8988T (cell line): ENCODE measurements around the gene CAMK2D.

ENCODE experiments used
- DNase-seq: peaks from one replicate; pipeline ENCODE4 v3.0.0; 2011

Gene CAMK2D

GRCh38 chr4:113504422-113504821 is 257.1 kb downstream of the CAMK2D start:
- DNase-seq: no peak

GRCh38 chr4:113503691-113504090 is 257.8 kb downstream of the CAMK2D start:
- DNase-seq: no peak

DNA sequence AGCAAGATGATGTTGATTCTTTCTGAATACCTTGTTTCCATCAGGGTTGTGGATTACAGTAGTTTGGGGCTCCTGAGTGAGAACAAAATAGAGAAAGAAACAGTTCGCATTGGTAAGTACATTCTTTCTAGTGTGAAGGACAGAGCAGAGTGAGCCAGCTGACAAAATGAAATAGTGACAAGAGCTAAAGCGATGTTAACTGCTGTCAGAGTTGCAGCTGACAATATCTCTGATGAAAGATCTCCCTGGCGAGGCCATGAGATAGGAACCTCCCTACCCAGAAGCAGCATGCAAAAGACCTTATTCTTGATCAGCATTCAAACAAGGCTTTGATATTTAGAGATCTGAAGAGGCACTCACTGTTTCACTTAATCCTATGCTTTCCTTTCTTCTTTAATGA is 258.6 kb downstream of the CAMK2D start:
- DNase-seq: no peak

DNA sequence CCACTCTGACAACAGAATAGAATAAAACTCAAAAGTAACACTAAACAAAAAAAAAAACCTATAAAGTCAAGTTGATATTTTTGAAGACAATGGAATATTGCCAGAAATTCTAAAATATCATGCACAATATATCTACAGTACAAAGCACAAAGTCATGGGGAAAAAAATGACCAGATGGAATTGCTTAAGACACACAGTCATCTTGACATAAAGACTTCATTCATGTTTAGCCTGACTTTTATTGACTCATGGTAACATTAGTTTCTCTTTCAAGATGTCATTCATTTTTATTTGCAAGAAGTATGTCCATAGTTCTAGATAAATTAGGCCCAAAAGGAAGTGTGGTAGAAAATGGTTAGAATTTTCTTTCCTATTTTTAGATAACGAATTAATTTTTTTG is 259.1 kb downstream of the CAMK2D start:
- no peak for DNase-seq

DNA sequence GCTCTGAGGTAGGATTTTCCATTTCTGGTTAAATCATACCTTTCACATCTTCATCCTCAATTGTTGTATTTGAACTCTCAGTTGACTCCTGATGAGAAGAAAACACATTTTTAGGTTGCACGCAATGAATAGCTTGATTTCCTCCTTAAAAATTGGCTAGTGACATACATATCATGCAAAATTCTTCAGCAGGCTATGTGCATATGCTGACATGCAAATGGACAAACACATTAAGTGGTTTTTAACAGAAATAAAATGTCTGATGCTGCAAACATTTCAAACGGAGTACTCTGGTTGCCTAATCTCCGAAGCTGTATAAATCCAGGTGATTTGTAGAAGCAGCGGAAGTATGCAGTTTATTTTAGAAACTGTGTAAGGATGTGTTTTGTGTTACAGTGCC is 261.1 kb downstream of the CAMK2D start:
- no peak for DNase-seq

GRCh38 chr4:113499696-113500095 is 261.8 kb downstream of the CAMK2D start:
- no peak for DNase-seq

GRCh38 chr4:113499166-113499565 is 262.4 kb downstream of the CAMK2D start:
- DNase-seq: no peak

GRCh38 chr4:113497154-113497884 is 264.2 kb downstream of the CAMK2D start:
- no peak for DNase-seq

- DNase-seq: no peak
These were observed 264.8 kb downstream of the CAMK2D start for GRCh38 chr4:113496698-113497097.

DNA sequence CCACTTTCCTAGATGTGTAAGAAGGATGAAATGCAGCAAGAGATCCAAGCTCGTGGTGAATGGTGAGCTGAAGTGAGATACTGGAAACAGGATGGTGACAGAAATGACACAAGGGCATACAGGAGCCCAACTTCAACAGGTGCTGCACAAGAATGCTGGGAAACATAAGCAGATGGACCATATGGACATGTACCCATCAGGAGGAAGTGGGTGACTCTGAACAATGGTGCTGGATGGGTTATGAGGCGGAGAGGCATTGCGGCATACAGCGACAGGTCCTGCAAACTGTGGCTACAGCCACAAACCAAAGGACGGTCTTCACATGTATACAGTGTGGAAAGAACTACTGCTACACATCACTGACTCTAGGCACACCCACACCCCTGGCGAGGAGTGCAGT is 265.7 kb downstream of the CAMK2D start:
- DNase-seq: no peak

GRCh38 chr4:113483131-113483530 is 278.4 kb downstream of the CAMK2D start:
- DNase-seq: no peak

DNA sequence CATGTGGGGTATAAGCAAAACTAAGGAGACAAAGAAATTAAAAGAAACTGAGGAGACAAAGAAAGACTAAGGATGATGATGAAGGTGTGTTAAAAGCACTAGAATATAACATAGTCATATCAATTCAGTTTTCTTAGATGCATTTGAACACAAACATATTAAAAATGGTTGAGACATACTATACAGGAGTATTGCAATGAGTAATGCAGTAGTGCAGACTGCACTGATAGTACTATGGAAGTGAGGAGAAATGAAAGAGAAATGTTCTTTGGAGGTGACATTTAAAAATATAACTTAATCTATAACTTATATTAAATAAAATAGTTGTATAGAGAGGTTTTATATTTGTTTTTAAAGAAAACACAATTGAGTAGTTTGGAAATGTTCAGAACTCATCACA is 279.2 kb downstream of the CAMK2D start:
- no peak for DNase-seq

DNA sequence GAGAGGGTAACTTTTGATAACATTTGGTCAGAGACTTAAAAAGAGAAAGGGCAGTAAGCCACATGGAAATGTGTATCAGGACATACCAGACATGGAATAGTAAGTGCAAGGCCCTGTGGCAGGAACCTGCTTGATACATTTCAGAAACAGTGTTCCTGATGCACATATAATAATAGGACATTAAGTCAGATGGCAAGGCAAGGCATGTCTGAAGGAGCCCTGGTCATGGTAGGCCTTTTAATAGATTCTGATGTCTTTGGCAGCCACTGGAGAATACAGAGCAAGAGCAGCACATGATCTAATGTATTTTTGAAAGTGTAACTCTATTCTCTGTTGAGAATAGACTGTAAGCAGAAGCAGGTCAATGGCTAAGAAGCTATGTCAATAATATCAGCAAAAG is 279.7 kb downstream of the CAMK2D start:
- DNase-seq: no peak

GRCh38 chr4:113480109-113480508 is 281.4 kb downstream of the CAMK2D start:
- DNase-seq: no peak

- DNase-seq: no peak
These were observed 283.5 kb downstream of the CAMK2D start for GRCh38 chr4:113478032-113478431.

GRCh38 chr4:113476800-113477199 is 284.7 kb downstream of the CAMK2D start:
- DNase-seq: no peak

DNA sequence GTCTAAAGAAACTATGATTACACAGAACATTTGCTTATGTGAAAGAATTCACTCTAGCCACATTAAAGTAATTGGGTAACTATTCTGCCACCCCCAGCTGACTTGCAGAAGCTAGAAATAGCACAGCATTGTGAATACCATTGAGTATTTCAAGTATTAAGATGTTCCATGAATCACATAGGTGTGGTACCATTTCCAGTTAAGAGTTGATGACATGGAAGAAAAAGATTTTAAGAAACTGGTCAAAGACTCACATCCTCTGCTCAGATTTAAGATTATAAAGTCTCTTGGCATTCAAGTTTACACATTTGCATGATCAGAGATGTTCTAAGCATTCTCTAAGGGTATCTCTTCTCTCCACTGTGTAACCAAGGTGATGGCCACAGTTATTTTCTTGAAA is 287.5 kb downstream of the CAMK2D start:
- no peak for DNase-seq

- no peak for DNase-seq
These were observed 288.7 kb downstream of the CAMK2D start for GRCh38 chr4:113472864-113473263.

- DNase-seq: no peak
These were observed 290.2 kb downstream of the CAMK2D start for GRCh38 chr4:113471146-113471860.

DNA sequence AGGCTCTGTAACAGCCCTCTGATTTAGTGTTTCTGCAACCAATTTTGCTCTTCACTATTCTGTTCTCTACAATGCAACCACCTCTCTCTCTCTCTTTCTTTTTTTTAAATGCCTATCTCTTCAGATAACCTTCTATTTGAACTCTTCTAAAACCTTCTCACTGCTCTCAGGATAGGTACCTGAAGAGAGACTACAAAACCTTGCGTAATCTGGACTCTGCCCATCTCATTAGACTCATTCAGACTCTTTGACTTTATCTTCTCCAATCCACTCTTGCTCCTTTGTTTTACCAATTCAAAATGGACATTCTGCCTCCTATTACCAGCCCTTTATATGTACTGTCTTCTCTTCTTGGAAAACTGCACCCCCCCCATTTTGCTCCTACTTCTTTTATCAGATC is 291.6 kb downstream of the CAMK2D start:
- DNase-seq: no peak

DNA sequence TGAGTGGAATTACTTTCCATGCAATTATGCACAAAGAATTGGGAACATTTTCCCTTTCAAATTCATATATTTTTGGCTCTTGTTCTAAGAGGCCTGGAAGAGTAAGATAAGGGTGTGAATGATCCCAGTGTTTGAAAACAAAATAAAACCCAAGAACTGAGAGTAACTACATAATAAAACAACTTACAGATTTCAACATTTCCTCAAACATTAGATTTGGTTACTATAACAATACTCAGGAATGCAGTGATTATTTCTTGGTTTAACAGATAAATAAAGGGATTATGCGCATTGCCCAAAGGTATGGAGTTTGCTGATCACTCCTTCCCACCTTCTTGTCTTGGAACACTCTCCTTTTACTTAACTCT is 292.5 kb downstream of the CAMK2D start:
- DNase-seq: no peak

GRCh38 chr4:113468165-113469022 is 293.1 kb downstream of the CAMK2D start:
- DNase-seq: no peak

- DNase-seq: no peak
These were observed 294.0 kb downstream of the CAMK2D start for GRCh38 chr4:113467581-113467980.

DNA sequence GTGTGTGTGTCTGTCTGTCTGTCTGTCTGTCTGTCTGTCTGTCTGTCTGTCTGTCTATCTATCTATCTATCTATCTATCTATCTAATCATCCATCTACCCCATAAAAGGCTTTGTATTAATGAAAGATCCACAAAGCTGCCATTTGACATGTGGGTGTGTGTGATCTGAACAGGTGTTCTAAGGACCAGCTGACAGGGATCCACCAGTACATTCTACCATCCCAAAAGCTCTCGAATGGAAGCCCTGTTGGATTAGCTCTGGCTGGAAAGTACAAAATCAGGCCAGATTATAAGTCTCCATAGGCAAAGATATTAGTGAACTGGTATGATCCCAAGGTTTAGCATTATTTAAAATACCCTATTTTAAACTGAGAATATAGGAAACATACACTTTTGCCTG is 299.3 kb downstream of the CAMK2D start:
- DNase-seq: no peak
